ENCODE results near the gene KANTR.
A peak's percentile ranks its signal among the peaks of the same experiment; 100 is the strongest.

KANTR gene

DNA sequence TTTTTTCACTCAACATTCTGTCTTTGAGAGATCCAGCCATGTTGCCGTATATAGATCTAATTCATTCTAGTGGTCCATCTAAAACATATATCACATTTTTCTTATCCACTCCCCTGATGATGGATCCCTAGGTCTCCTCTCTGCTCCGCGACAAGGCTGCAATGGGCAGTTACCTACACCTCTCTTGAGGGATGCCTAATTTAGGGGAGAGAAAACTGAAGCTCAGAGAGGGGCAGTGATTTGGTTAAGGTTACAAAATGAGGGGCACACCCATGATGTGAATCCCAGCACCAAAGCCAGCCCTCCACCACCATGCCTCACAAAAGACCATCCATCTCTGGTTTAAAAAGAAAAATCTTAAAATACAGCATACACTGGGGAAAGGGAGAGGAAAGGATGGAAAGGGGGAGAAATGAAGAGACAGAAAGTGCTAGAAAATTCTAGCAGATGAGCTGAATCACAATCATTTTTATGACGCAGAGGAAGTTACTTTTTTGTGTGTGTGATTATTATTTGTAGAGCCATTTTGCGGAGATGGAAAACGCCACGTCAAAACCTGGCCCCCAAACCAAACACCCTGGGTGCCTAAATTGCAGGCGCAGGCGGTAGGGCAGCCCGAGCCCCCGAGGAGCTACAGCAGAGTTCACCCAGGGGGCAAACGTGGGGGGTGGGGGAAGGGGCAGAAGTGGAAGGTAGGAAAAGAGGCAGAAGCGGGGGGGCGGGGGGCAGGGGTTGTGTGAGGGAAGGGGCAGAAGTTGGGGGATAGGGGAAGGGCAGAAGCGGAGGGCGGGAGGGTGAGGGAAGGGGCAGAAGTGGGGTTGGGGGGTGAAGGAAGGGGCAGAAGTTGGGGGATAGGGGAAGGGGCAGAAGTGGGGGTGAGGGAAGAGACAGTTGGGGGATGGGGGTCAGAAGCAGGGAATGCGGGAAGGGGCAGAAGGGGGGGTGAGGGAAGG is 13.0 kb upstream of the KANTR start:
- no peak for DNase-seq

- peak; percentile 87 for DNase-seq
Measured at GRCh38 chrX:53081925-53082772, 11.8 kb upstream of the KANTR start, which contains the start of gene TSPYL2. Gene TSPYL2 (plus strand): TSS chrX:53082367. CDS start chrX:53082499, 132 bp downstream.

- DNase-seq = no peak
Measured at GRCh38 chrX:53082773-53083616, 10.9 kb upstream of the KANTR start.

DNA sequence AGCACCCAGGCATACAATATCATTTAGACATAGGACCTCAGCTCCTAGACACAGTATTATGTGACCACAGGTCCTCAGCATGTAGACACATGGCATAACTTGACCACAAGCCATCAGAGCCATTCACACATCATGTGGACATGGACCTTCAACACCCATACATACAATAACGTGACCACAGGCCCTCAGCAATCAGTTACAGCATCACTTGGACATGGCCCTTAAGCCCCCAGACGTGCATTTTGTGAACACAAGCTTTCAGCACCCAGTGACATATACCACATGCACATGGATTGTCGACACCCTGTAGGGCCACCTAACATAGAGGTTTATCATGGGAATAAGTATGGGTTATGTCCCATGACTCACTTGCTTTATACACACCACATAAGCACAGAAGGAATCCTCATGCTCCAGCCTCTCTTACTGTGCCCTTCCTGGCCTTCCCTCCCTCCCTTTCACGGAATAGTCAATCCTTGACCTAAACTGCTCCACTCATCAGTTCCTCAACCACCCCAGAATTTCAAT is 9.8 kb upstream of the KANTR start:
- no peak for DNase-seq

- DNase-seq = no peak
Measured at GRCh38 chrX:53084863-53085262, 9.1 kb upstream of the KANTR start.

GRCh38 chrX:53085661-53086229 is 8.2 kb upstream of the KANTR start:
- DNase-seq = no peak

GRCh38 chrX:53086464-53086863 is 7.5 kb upstream of the KANTR start:
- DNase-seq = no peak

DNA sequence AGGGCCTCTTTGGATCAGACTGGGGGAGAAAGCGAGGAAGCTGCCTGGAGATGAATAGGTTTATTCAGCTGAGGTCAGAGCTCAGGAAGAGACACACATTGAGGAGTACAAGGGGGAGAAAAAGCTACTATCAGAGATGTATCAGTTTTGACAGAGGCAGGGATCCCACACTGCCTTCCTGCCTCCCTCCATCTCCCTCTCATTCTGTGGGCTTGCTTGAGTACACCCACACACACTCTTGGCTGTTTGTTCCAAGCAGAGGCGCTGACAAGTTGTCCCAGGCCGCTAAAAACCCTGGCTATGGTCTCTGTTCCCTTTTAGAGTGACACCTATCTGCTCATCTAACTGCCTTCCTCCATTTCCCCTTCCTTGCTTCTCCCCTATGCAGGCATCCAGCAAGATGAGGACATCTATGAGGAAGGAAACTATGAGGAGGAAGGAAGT is 6.5 kb upstream of the KANTR start:
- no peak for DNase-seq

DNA sequence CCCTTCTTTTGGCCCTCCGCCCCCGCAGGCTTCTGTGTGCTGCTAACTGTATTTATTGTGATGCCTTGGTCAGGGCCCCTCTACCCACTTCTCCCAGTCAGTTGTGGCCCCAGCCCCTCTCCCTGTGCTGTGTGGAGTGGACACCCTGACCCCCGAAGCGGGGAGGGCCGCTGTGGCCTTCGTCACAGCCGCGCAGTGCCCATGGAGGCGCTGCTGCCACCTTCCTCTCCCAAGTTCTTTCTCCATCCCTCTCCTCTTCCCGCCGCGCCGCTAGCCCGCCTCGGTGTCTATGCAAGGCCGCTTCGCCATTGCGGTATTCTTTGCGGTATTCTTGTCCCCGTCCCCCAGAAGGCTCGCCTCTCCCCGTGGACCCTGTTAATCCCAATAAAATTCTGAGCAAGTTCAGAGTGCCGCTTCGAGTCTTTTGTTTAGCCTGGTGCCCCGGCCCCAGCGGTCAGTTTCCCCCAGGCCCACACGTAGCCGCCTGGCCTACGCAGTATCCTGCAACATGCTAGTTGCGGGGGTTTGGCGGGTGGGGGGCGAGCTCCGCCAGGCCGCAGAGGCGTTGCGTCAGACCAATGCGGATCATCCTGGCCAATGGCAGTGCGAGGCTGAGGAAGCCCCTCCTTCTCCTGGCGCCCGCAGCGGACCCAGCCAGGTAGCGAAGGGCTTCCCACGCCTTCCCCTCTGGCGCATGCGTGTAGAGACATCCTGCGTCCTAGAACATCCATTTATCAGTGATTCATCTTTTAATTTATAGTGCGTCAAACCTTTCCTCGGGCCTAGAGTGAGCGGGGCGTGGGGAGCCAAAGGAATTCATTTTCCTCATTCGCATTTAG is 5.6 kb upstream of the KANTR start:
- peak; percentile 70 for DNase-seq

DNA sequence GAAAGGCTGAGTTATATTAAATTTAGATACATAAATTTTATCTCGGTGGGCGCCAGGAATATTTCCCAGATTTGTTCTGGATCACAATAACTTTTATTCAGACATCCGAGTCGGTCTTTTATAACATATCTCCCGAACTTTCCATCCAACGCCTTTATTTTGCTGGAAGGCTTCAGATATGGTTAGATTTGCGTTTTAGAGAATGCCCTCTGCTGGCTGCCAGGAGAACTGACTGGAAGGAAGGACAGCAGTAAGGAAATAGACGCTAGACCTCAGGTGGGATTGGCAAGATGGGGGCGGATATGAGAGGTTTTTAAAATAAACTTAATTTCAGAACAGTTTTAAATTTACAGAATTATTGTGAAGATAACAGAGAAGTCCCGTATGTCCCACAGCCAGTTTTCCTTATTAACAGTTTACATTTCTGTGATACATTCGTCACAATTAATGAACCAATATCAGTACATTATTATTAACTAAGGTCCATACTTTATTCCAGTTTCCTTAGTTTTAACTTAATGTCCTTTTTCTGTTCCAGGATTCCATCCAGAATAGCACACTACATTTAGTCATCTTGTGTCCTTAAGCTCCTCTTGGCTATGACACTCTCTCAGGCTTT is 4.6 kb upstream of the KANTR start:
- no peak for DNase-seq

GRCh38 chrX:53089925-53090324 is 4.0 kb upstream of the KANTR start:
- no peak for DNase-seq

DNA sequence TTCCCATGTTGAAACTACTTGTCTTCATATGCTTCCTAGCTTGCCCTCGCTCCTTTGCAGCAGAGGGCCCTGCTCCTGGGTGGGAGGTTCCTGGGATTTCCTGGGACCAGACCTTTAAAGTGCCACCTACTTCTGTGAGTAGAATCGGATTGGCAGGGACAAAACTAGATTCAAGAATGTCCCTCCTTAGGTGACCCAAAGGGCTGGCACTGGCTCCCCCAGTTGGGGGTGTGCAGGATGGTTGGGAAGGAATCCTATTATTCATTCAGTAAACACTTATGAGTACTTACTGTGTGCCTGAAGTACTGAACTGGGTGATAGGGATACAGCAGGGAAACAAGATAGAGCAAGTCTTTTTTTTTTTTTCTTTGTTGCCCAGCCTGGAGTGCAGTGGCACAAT is 2.6 kb upstream of the KANTR start:
- DNase-seq = no peak

- no peak for DNase-seq
Measured at GRCh38 chrX:53093177-53093655, 726 bp upstream of the KANTR start.

- no peak for DNase-seq
Measured at GRCh38 chrX:53094582-53094905, 602 bp downstream of the KANTR start.

DNA sequence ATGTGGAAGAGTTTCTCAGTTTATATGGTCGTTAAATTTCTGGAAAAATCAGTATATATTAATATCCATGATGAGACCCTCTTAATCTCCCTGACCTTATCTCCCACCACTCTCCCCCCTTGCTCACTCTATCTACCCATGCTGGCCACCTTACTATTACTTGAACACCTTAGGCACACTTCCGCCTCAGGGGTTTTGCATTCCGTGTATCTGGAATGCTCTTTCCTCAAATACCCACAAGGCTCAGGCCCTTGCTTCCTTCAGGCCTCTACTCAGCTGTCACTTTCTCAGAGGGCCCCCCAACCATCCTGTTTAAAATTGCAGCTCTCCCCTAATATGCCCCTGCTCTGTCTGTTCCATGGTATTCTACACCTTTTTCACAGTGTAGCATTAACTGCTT is 1.9 kb downstream of the KANTR start:
- DNase-seq = no peak

DNA sequence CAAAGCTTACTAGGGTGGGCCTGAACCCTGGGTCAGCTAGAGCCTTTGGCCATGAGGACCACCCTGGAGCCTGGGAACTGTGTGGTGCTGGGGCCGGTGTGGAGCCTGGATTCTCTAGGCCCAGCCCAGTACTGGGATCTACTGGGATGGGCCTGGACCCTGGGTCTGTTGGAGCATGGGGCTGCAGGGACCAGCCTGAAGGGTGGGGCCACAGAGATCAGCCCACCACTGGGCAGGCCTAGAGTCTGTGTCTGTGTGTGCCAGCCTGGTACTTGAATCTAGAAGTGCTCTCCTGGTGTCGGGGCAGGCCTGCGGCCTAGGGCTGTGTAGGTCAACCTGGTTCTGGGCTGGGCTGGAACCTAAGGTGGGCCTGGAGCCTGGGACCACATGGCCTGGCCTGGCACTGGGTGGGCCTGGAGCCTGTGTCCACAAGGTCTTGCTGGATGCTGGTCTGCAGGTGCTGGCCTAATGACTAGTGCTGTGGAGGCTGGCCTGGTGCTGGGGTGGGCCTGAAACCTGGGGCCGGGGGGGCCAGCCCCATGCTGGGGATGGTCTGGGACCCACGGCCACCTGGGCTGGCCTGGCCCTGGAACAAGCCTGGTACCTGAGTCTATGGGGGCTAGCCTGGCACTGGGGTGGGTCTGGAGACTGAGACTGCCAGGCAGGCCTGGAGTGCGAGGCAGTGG is 21.1 kb downstream of the KANTR start:
- no peak for DNase-seq

DNA sequence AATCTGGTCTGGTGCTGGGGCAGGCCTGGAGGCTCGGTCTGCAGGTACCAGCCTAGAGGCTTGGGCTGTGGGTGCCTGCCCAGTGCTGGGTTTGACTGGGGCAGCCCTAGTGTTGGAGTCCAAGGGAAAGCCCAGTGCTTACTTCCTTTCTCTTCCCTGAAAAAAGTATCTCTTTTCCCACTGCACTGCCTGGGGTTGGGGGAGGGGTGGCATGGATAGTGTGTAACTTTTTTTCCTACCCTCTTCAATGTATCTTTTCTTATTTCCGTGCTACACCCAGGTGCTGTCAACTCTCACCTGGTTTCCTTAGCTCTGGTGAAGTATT is 21.6 kb downstream of the KANTR start:
- DNase-seq = no peak

- no peak for DNase-seq
Measured at GRCh38 chrX:53116101-53116500, 22.2 kb downstream of the KANTR start.

GRCh38 chrX:53122013-53122412 is 28.1 kb downstream of the KANTR start:
- no peak for DNase-seq

DNA sequence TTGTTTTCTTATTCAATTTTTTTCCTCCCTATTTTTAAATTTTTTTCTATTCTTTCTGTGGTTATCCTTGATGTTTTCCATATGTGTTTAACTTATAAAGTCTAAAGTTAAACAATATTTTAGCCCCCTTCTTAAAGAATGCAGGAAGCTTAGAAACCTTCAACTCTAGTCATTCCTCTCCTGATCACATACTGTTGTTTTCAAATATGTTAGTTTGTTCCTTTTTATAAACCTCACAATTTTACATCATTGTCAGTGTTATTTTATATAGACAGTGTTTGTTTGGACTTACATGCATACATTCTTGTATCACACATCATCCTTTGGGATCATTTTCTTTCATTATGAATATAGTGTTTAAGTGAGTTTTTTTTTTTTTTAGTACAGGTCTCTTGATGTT is 31.6 kb downstream of the KANTR start:
- no peak for DNase-seq

Data from right kidney (tissue), 1 donor.